Measurements from ENCODE around the gene GALT. TPM values are rescaled to one million over a fixed set of nuclear protein-coding genes. Genes with fewer than 3 reads are reported as not detected.

Gene GALT
- total and polyA plus RNA-seq, 2 of the 13 experiments (the other 11 are each of a cell fraction or from before 2014, with no cell fraction given) = 40.4 to 46.3 TPM

- TF ChIP-seq YEATS4 (CRISPR knock-in tag; IDR thresholded peaks at IDR 0.05; ENCODE audit: borderline replicate concordance) = no peak
- TF ChIP-seq HOXA7 (CRISPR knock-in tag; IDR thresholded peaks at IDR 0.05) = no peak
- TF ChIP-seq NR2F6 (IDR thresholded peaks at IDR 0.05) = peak; percentile 95
- peak; percentile 95 for TF ChIP-seq NR2F6 (CRISPR knock-in tag; IDR thresholded peaks at IDR 0.05)
- peak; percentile 68 for TF ChIP-seq ZNF574 (CRISPR knock-in tag; IDR thresholded peaks at IDR 0.05)
- TF ChIP-seq, protein P1, sequence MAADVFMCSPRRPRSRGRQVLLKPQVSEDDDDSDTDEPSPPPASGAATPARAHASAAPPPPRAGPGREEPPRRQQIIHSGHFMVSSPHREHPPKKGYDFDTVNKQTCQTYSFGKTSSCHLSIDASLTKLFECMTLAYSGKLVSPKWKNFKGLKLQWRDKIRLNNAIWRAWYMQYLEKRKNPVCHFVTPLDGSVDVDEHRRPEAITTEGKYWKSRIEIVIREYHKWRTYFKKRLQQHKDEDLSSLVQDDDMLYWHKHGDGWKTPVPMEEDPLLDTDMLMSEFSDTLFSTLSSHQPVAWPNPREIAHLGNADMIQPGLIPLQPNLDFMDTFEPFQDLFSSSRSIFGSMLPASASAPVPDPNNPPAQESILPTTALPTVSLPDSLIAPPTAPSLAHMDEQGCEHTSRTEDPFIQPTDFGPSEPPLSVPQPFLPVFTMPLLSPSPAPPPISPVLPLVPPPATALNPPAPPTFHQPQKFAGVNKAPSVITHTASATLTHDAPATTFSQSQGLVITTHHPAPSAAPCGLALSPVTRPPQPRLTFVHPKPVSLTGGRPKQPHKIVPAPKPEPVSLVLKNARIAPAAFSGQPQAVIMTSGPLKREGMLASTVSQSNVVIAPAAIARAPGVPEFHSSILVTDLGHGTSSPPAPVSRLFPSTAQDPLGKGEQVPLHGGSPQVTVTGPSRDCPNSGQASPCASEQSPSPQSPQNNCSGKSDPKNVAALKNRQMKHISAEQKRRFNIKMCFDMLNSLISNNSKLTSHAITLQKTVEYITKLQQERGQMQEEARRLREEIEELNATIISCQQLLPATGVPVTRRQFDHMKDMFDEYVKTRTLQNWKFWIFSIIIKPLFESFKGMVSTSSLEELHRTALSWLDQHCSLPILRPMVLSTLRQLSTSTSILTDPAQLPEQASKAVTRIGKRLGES (CRISPR knock-in tag; IDR thresholded peaks at IDR 0.05; ENCODE audit: borderline replicate concordance) = no peak
- peak; percentile 22; the same call in 1 of the 2 replicates for TF ChIP-seq BHLHE40 (IDR thresholded peaks at IDR 0.05; ENCODE audit: low read length)
- no peak for TF ChIP-seq ZFYVE20 (CRISPR knock-in tag; IDR thresholded peaks at IDR 0.05; ENCODE audit: borderline replicate concordance, low read depth)
- no peak for TF ChIP-seq STAG1 (CRISPR knock-in tag; IDR thresholded peaks at IDR 0.05)
- TF ChIP-seq NFIB (CRISPR knock-in tag; IDR thresholded peaks at IDR 0.05; ENCODE audit: borderline replicate concordance) = no peak
- TF ChIP-seq REPIN1 (CRISPR knock-in tag; IDR thresholded peaks at IDR 0.05; ENCODE audit: borderline replicate concordance, low read depth) = 0 out of 2 replicates have a peak, but pooled peaks have one; percentile 55
- TF ChIP-seq BCL3 (CRISPR knock-in tag; IDR thresholded peaks at IDR 0.05) = no peak
- TF ChIP-seq ZNF260 (CRISPR knock-in tag; IDR thresholded peaks at IDR 0.05; ENCODE audit: borderline replicate concordance, low read depth) = no peak
- no peak for TF ChIP-seq HOXA9 (CRISPR knock-in tag; IDR thresholded peaks at IDR 0.05; ENCODE audit: borderline replicate concordance)
- TF ChIP-seq IRX3 (CRISPR knock-in tag; IDR thresholded peaks at IDR 0.05; ENCODE audit: borderline replicate concordance, low read depth) = peak; percentile 62; the same call in 1 of the 2 replicates
- TF ChIP-seq NAIF1 (CRISPR knock-in tag; IDR thresholded peaks at IDR 0.05; ENCODE audit: borderline replicate concordance) = no peak
- no peak for TF ChIP-seq ZBTB46 (CRISPR knock-in tag; IDR thresholded peaks at IDR 0.05; ENCODE audit: borderline replicate concordance)
- TF ChIP-seq FOXC1 (CRISPR knock-in tag; IDR thresholded peaks at IDR 0.05; ENCODE audit: borderline replicate concordance) = 0 out of 2 replicates have a peak, but pooled peaks have one; percentile 12
- TF ChIP-seq PCBP1 (IDR thresholded peaks at IDR 0.05; ENCODE audit: borderline replicate concordance, low read depth, low read length) = no peak
- 0 out of 2 replicates have a peak, but pooled peaks have one; percentile 43 for TF ChIP-seq ZNF431 (CRISPR knock-in tag; IDR thresholded peaks at IDR 0.05; ENCODE audit: borderline replicate concordance, low read depth)
Measured at GRCh38 chr9:34688329-34689115, 42.0 kb downstream of the GALT start (continued).

All from HepG2 (cell line).